ENCODE measurements around the gene SLC49A3.

DNA sequence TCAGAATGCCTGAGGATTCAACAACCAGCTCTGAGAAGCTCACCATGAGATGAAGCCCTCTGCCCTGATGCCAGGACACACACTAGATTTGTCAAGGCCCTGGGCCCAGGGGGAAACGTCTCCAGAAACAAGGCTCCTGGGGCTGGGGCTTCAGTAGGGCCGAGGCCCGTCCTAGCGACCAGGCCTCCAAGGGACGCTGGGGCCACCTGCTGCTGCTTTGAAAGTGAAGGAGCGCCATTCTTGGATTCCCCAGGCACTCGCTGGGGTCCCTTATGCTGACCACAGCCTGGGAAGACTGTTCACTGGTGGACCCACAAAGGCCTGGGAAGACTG lies 39.7 kb downstream of the SLC49A3 start:
- TF ChIP-seq POLR2AphosphoS5 (IDR thresholded peaks at IDR 0.05; ENCODE audit: low read depth, low read length) = no peak
- TF ChIP-seq, protein P1, sequence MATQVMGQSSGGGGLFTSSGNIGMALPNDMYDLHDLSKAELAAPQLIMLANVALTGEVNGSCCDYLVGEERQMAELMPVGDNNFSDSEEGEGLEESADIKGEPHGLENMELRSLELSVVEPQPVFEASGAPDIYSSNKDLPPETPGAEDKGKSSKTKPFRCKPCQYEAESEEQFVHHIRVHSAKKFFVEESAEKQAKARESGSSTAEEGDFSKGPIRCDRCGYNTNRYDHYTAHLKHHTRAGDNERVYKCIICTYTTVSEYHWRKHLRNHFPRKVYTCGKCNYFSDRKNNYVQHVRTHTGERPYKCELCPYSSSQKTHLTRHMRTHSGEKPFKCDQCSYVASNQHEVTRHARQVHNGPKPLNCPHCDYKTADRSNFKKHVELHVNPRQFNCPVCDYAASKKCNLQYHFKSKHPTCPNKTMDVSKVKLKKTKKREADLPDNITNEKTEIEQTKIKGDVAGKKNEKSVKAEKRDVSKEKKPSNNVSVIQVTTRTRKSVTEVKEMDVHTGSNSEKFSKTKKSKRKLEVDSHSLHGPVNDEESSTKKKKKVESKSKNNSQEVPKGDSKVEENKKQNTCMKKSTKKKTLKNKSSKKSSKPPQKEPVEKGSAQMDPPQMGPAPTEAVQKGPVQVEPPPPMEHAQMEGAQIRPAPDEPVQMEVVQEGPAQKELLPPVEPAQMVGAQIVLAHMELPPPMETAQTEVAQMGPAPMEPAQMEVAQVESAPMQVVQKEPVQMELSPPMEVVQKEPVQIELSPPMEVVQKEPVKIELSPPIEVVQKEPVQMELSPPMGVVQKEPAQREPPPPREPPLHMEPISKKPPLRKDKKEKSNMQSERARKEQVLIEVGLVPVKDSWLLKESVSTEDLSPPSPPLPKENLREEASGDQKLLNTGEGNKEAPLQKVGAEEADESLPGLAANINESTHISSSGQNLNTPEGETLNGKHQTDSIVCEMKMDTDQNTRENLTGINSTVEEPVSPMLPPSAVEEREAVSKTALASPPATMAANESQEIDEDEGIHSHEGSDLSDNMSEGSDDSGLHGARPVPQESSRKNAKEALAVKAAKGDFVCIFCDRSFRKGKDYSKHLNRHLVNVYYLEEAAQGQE (IDR thresholded peaks at IDR 0.05; ENCODE audit: insufficient read depth in 1 of 2, low read depth in 2 of 2, low read length in 2 of 2) = no peak

Data from PFSK-1 (cell line).